Renal pelvis (tissue), 4 donors: ENCODE results near the gene ZNF311. TPM values are rescaled to one million over a fixed set of nuclear protein-coding genes. Genes with fewer than 3 reads are reported as not detected.
"Not testable (repeated sequence)": the region's sequence is repeated elsewhere in the genome, so short reads cannot be mapped to it uniquely, and the experiment has no call there.

Experiments used
- DNase-seq: peaks from one replicate; pipeline ENCODE4 v3.0.0-alpha.2; 2013
- polyA plus RNA-seq, 3 donors: library from polyadenylated mRNA; unstranded; fragments of 120-200 nt; gene quantifications; one replicate each; pipeline ENCODE4 v1.2.1, GENCODE V29; 2013; ENCODE audit not compliant: insufficient read length in 3 of 3

ZNF311 gene
- polyA plus RNA-seq, 3 donors: 5.1 to 5.9 (median 5.7) TPM

GRCh38 chr6:28985462-28986164 is 19.5 kb downstream of the ZNF311 start:
- DNase-seq: peak; percentile 98

DNA sequence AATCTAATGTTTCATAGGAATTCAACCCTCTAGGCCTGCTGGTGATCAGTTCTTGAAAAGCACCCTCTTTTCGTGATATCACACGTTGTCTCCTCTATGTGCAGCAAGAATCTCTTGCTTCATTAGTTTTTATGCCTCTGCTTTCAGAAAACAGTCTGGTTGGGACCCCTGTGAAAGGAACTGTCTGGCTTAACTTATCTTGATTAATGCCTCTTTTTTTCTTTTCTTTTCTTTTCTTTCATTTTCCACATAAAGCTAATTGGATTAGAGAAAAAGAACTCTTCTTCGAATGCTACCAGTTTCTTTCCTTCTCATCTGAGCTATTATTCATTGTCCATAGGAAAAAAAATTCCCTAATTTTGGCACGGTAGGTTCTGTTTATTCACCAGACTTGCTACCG is 21.3 kb downstream of the ZNF311 start:
- DNase-seq: no peak

GRCh38 chr6:28982476-28983266 is 22.4 kb downstream of the ZNF311 start:
- peak; percentile 72 for DNase-seq

DNA sequence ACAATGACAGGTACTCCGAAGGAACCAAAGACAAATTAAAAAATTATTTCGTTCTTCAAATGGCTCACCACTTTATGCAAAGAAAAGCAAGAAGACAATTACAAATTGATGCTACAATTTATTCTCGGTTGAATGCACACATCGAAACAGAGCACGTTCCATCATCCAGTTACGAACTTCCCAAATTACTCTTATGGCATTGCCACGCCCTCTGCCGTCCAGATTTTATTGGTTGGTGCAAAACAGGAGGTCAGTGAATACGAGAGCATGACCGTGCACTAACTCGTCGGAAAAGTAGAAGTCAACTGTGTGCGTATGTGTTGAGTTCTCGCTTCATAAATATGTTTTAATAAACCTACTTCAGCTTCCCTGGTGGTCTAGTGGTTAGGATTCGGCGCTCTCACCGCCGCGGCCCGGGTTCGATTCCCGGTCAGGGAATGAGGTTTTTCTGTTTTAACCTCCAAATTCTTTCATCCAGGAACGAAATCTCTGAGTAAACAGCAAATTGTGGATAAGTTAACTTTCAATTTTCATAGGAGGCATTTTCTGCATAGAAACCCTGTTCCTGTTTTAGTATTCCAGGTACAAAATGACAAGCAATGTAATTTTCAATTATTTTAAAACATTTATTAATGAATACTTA is 23.2 kb downstream of the ZNF311 start:
- DNase-seq: peak; percentile 88

DNA sequence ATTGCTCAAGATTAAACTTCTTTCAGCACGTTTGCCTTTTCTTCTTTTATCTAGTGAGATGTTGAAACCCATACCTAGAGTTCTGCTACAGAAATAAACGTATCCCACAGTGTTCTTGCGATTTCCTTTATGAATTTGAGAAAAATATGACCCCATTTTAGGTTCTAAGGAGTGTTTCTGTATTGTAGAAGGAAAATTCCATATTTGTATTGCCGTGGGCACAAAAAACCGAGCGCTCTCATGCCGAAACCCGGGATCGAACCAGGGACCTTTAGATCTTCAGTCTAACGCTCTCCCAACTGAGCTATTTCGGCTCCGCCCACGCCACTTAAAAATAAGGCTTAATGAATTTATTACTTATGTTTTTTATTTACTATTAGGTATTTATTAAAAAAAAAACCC is 23.7 kb downstream of the ZNF311 start:
- DNase-seq: peak; percentile 69

DNA sequence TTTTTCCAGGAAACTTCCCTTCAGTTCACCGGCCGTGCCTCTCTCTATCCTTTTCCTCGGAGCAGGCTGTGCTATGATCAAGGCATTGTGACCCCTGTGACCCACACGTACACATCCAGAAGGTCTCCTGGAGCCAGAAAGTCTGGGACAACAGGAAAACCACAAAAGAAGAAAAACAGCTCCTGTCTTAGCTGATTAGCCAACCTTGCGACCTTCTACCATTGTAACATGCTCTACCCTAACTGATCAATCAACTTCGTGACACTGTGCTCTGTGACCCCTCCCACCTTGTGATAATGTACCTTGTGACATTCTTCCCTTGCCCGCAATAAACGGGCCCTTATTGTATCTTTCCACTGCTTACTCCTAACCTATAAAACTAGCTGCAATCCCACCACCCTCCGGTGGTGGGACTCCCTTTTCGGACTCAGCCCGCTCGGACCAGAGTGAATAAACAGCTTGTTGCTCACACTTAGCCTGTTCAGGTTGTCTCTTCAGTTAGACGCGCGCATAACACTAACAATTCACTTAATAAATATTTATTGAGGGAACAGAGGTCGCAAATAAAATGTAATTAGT is 24.2 kb downstream of the ZNF311 start:
- peak; percentile 87 for DNase-seq

DNA sequence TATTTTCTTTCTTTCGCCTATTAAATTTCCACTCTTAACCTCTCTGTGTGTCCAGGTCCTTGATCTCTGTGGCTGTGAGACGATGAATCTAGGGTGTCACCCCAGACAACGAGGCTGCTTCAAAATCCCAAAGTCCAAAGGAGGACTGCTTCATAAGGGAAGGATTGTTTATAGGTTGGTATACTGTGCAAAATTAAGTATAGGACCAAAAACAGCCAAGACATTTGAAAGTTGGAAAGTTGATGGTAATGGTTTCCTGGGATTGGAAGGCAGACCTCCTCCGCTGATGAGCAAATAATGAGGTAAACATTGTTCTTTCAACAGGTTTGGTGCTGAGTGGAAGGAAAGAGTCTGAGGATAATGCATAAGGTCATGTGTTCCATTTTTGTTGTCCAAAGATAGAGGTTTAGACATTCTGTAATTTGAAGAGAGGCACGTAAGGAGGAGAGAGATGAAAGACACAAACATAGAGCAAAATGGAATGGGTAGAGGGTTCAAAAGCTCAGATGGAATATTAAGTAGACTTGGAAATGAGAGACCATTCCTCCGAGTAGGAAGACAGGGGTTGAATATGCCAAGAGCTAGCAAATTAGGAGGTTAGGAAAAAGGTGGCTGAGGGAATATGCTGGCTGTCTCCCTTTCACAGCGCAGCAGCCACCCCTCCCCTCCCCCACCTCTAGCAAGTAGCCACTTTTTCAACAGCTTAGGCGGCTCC is 24.8 kb downstream of the ZNF311 start:
- DNase-seq: no peak

DNA sequence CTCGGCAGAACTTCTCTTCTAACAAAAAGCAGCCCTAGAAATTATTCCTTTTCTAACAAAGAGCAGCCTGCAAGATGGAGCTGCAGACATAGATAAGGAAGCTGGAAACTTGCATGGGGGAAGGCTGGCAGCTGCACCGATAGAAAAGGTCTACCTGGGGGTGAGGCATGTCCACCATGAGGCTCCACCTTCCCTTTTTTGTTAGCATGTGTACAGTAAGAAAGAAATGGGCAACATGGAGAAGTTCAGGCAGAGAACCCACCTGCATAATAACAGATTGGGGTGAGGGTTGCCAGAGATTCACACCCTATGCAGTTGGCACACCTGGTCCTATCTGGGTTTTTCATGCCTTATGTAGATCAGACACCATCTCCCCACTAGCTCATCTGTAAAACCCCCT is 25.4 kb downstream of the ZNF311 start:
- DNase-seq: no peak

GRCh38 chr6:28978959-28979561 is 26.1 kb downstream of the ZNF311 start:
- DNase-seq: no peak

DNA sequence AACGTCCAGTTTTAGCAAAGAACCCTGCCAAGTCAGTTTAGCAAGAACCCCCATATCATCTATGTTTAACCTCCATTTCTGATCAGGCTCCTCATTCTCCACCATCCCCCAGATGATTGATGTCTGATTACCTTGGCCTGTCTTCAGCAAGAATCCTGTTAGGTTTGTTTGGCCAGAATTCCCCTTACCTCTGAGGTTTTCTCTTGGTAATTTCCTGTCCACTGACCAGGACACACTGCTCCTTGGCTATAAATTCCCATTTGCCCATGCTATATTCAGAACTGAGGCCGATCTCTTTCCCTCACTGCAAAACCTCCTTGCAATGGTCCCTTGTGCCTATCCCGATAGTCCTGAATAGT is 27.0 kb downstream of the ZNF311 start:
- no peak for DNase-seq

DNA sequence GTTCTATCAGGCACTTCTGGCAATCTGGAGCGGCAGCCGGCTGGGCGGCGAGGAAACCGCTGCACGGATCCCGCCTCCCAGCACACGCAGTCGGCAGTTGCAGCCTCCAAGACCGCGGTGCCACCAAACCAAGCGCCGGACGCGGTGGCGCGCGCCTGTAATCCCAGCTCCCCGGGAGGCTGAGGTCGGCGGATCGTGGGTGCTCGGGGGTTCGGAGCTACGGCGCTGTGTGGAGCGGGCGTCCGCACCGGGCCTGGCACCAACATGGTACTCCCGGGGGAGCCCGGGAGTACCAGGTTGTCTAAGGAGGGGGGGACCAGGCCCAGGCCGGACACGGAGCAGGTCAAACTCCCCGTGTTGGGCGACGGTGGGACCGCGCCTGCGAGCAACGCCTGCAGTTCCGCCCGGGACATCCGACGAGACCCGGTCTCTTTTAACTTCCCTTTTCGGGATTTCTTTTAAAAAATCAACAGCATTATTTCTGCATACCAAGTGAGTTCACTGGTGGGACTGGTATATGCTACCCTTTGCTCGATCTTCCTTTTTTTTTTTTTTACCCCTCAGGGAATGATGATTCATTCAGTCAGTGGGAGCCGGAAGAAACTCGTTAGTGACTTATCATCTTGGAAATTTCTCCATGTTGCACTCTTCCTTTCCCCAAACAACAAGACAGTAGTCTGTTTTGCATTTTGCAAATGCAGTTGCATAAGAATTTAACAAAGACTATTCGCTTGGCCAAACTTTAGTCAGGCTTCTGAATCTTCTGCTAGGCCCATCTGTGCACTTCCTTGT is 27.6 kb downstream of the ZNF311 start:
- no peak for DNase-seq

GRCh38 chr6:28976677-28977076 is 28.4 kb downstream of the ZNF311 start:
- DNase-seq: no peak

- DNase-seq: no peak
These were observed 30.6 kb downstream of the ZNF311 start for GRCh38 chr6:28974505-28974904.

- DNase-seq: not testable (repeated sequence)
These were observed 35.1 kb downstream of the ZNF311 start for GRCh38 chr6:28970056-28970455.

- DNase-seq: no peak
These were observed 36.0 kb downstream of the ZNF311 start for GRCh38 chr6:28969129-28969528.

- DNase-seq: no peak
These were observed 36.6 kb downstream of the ZNF311 start for GRCh38 chr6:28968476-28968875.

DNA sequence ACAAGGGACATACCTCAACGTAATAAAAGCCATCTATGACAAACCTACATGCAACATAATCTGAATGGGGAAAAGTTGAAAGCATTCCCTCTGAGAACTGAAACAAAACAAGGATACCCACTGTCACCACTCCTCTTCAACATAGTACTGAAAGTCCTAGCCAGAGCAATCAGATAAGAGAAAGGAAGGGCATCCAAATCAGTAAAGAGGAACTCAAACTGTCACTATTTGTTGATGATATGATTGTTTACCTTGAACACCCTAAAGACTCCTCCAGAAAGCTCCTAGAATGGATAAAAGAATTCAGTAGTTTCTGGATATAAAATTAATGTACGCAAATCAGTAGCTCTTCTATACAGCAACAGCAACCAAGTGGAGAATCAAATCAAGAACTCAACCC is 39.4 kb downstream of the ZNF311 start:
- no peak for DNase-seq

- DNase-seq: no peak
These were observed 44.1 kb downstream of the ZNF311 start for GRCh38 chr6:28960846-28961500.

DNA sequence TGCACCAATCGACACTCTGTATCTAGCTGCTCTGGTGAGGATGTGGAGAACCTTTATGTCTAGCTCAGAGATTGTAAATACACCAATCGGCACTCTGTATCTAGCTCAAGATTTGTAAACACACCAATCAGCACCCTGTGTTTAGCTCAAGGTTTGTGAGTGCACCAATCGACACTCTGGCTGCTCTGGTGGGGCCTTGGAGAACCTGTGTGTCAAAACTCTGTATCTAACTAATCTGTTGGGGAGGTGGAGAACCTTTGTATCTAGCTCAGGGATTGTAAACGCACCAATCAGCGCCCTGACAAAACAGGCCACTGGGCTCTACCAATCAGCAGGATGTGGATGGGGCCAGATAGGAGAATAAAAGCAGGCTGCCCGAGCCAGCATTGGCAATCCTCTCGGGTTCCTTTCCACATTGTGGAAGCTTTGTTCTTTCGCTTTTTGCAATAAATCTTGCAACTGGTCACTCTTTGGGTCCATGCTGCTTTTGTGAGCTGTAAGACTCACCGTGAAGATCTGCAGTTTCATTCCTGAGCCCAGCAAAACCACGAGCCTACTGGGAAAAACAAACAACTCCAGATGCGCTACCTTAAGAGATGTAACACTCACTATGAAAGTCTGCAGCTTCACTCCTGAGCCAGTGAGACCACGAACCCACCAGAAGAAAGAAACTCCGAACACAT is 46.4 kb downstream of the ZNF311 start:
- DNase-seq: not testable (repeated sequence)
